SKM-1 treated with dmso at 0.1 percent for 144 hours (cell line): ENCODE data around the gene RTKN2.
"Not testable (repeated sequence)": the region's sequence is repeated elsewhere in the genome, so short reads cannot be mapped to it uniquely, and the experiment has no call there.

Experiments
- DNase-seq: peaks from one replicate; lab custom pipeline; 2025; ENCODE audit not compliant: unreplicated experiment; lab: John Stamatoyannopoulos, UW

The RTKN2 gene

GRCh38 chr10:62261666-62262065, 7.0 kb downstream of the RTKN2 start:
- DNase-seq, result no peak

- no peak for DNase-seq
Observed at GRCh38 chr10:62259998-62260397, 8.6 kb downstream of the RTKN2 start.

- no peak for DNase-seq
Observed at GRCh38 chr10:62259456-62259855, 9.2 kb downstream of the RTKN2 start.

- DNase-seq, result no peak
Observed at GRCh38 chr10:62258926-62259325, 9.7 kb downstream of the RTKN2 start.

GRCh38 chr10:62253704-62254103, 14.9 kb downstream of the RTKN2 start:
- DNase-seq, result no peak

- DNase-seq, result no peak
Observed at GRCh38 chr10:62252051-62252450, 16.6 kb downstream of the RTKN2 start.

- no peak for DNase-seq
Observed at GRCh38 chr10:62250594-62251198, 17.9 kb downstream of the RTKN2 start.

- DNase-seq, result no peak
Observed at GRCh38 chr10:62249957-62250356, 18.7 kb downstream of the RTKN2 start.

- no peak for DNase-seq
Observed at GRCh38 chr10:62248465-62248864, 20.2 kb downstream of the RTKN2 start.

GRCh38 chr10:62244785-62245467, 23.7 kb downstream of the RTKN2 start:
- DNase-seq, result peak; percentile 30

GRCh38 chr10:62244088-62244487, 24.6 kb downstream of the RTKN2 start:
- peak; percentile 34 for DNase-seq

GRCh38 chr10:62243647-62243997, 25.0 kb downstream of the RTKN2 start:
- DNase-seq, result no peak

- DNase-seq, result peak; percentile 79
Observed at GRCh38 chr10:62242965-62243646, 25.5 kb downstream of the RTKN2 start.

- DNase-seq, result not testable (repeated sequence)
Observed at GRCh38 chr10:62241521-62241920, 27.1 kb downstream of the RTKN2 start.

GRCh38 chr10:62239994-62240393, 28.6 kb downstream of the RTKN2 start:
- no peak for DNase-seq

GRCh38 chr10:62238880-62239279, 29.8 kb downstream of the RTKN2 start:
- no peak for DNase-seq

- no peak for DNase-seq
Observed at GRCh38 chr10:62237966-62238365, 30.7 kb downstream of the RTKN2 start.

GRCh38 chr10:62237506-62237905, 31.1 kb downstream of the RTKN2 start:
- no peak for DNase-seq

GRCh38 chr10:62234077-62234605, 34.5 kb downstream of the RTKN2 start:
- DNase-seq, result no peak

GRCh38 chr10:62233356-62234076, 35.1 kb downstream of the RTKN2 start:
- DNase-seq, result no peak

GRCh38 chr10:62231805-62232204, 36.8 kb downstream of the RTKN2 start:
- DNase-seq, result no peak
